Kidney (tissue), 14 donors: ENCODE measurements around the gene SCRN2. TPM values are rescaled to one million over a fixed set of nuclear protein-coding genes. Genes with fewer than 3 reads are reported as not detected.
A peak's percentile ranks its signal among the peaks of the same experiment; 100 is the strongest.

ENCODE experiments used
- DNase-seq, 5 donors: peaks; one replicate each; pipeline ENCODE4 v3.0.0-alpha.2; 2013 to 2020
- FAIRE-seq: peaks from 2 replicates; lab custom pipeline; 2012; peaks lifted over from hg19 to GRCh38; lab: Jason Lieb, UNC
- H3K27ac ChIP-seq, 2 donors: one replicate each; pipeline ENCODE4 v1.7.0; 2013; ENCODE audit warnings: low read depth in 2 of 2, low read length in 2 of 2, inconsistent platforms in 1 of 2
- H3K27me3 ChIP-seq: one replicate; pipeline ENCODE4 v1.7.1; 2013; ENCODE audit warnings: low read length, inconsistent platforms; ENCODE audit not compliant: control insufficient read depth, insufficient read depth
- H3K36me3 ChIP-seq, 3 donors: one replicate each; pipeline versions ENCODE4 v1.7.0 to v1.7.1; 2013; ENCODE audit warnings: low read length in 3 of 3, control low read depth in 1 of 3, inconsistent platforms in 1 of 3; ENCODE audit not compliant: insufficient read depth in 3 of 3, control insufficient read depth in 2 of 3
- H3K4me1 ChIP-seq, 3 donors: one replicate each; pipeline versions ENCODE4 v1.7.0 to v1.7.1; 2013; ENCODE audit warnings: low read length in 3 of 3, inconsistent platforms in 1 of 3, low read depth in 1 of 3; ENCODE audit not compliant: control insufficient read depth in 2 of 3, insufficient read depth in 2 of 3
- H3K4me3 ChIP-seq, 3 donors: one replicate each; pipeline versions ENCODE4 v1.7.0 to v1.8.1; 2013; ENCODE audit warnings: low read length in 3 of 3, control low read depth in 1 of 3, inconsistent platforms in 1 of 3
- H3K9ac ChIP-seq, 3 donors: one replicate each; pipeline versions ENCODE4 v1.7.0 to v1.7.1; 2013; ENCODE audit warnings: low read length in 3 of 3, control low read depth in 1 of 3, inconsistent platforms in 1 of 3
- H3K9me3 ChIP-seq, 3 donors: one replicate each; pipeline versions ENCODE4 v1.7.0 to v1.7.1; 2013; ENCODE audit warnings: low read length in 3 of 3, control low read depth in 1 of 3, inconsistent platforms in 1 of 3; ENCODE audit not compliant: control insufficient read depth in 2 of 3, insufficient read depth in 1 of 3
- CTCF ChIP-seq: IDR thresholded peaks from 3 replicates; pipeline ENCODE4 v1.5.1; 2012; ENCODE audit warnings: mild to moderate bottlenecking, moderate library complexity, borderline replicate concordance; ENCODE audit not compliant: insufficient read depth; ENCODE audit errors: extremely low read depth
- intact Hi-C: fragments of 100-400 bp; cut with DNase I; formaldehyde crosslinking; loops from one replicate; pipeline ENCODE4 v1.11.1; 2022
- polyA plus RNA-seq: library from polyadenylated mRNA; stranded (reverse); fragments of 350-450 nt; fragmentation: Illumina TruSeq; extraction: RNeasy Lipid Tissue Mini Kit (QIAGEN cat#74804); gene quantifications from one replicate; pipeline ENCODE4 v1.2.3, GENCODE V29; 2014; ENCODE audit warnings: low read depth, low replicate concordance; ENCODE audit not compliant: insufficient read depth
- total RNA-seq: library from RNA; stranded (reverse); fragmentation: NEBNext Ultra II Directional; extraction: Animal tissue kit (Norgen Biotek cat#: 25700); gene quantifications from one replicate; pipeline ENCODE4 v1.2.1, GENCODE V29; 2021
- donor health status: control.
- donor health status: control.
- donor health status: control.
- donor health status: control.
- donor health status: control.
- donor health status: DM: yes; HTN: yes; CAD: no.
- donor health status: Normal renal cell carcinoma (clear cell type).

SCRN2 gene
- total and polyA plus RNA-seq, 2 donors from 2014 or later = 40.3 to 172 TPM

- Histone ChIP-seq H3K27me3 (no peaks in the 10 kb centered on the region), H3K36me3 (peaks cover 0 to 14% (median 4%) of the 10 kb centered on the region in 3 donors), H3K9ac (no peak overlapping the region), H3K9me3 (no peaks in the 10 kb centered on the region), H3K4me1 (no peaks in the 10 kb centered on the region), H3K27ac (no peak overlapping the region), H3K4me3 (no peak overlapping the region)
- TF ChIP-seq CTCF = no peak
- intact Hi-C loops = no loop called here
- FAIRE-seq (no peak), DNase-seq (no peak)
These were observed 29.4 kb downstream of the SCRN2 start for GRCh38 chr17:47811709-47812108.

GRCh38 chr17:47810901-47811635 is 30.0 kb downstream of the SCRN2 start:
- intact Hi-C loops = no loop called here
- Histone ChIP-seq H3K36me3 (peaks cover 0 to 14% (median 4%) of the 10 kb centered on the region in 3 donors), H3K9ac (no peak overlapping the region), H3K4me3 (no peak overlapping the region), H3K27ac (no peak overlapping the region), H3K9me3 (no peaks in the 10 kb centered on the region), H3K4me1 (no peaks in the 10 kb centered on the region), H3K27me3 (no peaks in the 10 kb centered on the region)
- peak in 1 of 5 donors; percentile 4 for DNase-seq
- FAIRE-seq = no peak
- TF ChIP-seq CTCF = no peak

GRCh38 chr17:47810200-47810821 is 30.8 kb downstream of the SCRN2 start:
- no peak overlapping the region for H3K9ac ChIP-seq
- no peaks in the 10 kb centered on the region for H3K27me3 ChIP-seq
- intact Hi-C loops = no loop called here
- H3K4me3 ChIP-seq = no peak overlapping the region
- no peak overlapping the region for H3K27ac ChIP-seq
- FAIRE-seq = no peak
- TF ChIP-seq CTCF = no peak
- peaks cover 0 to 9% (median 4%) of the 10 kb centered on the region in 3 donors for H3K36me3 ChIP-seq
- peak in 1 of 5 donors; percentile 3 for DNase-seq
- H3K9me3 ChIP-seq = no peaks in the 10 kb centered on the region
- no peaks in the 10 kb centered on the region for H3K4me1 ChIP-seq
